ENCODE results near the gene TSEN34.
"Not testable (repeated sequence)": the region's sequence is repeated elsewhere in the genome, so short reads cannot be mapped to it uniquely, and the experiment has no call there.

GRCh38 chr19:54239491-54240371 lies 48.6 kb downstream of the TSEN34 start:
- not testable (repeated sequence) for TF ChIP-seq CTCF (conservative IDR thresholded peaks at IDR 0.05; ENCODE audit: low read depth in 2 of 2); POLR2AphosphoS5 (IDR thresholded peaks at IDR 0.05; ENCODE audit: low read depth); JUNB (IDR thresholded peaks at IDR 0.05; ENCODE audit: unreplicated experiment); CREB1 (CRISPR knock-in tag; IDR thresholded peaks at IDR 0.05; ENCODE audit: low read depth); EZH2 (IDR thresholded peaks at IDR 0.05; ENCODE audit: low read depth, unreplicated experiment); EZH2phosphoT487 (IDR thresholded peaks at IDR 0.05; ENCODE audit: unreplicated experiment); STAT1 (IDR thresholded peaks at IDR 0.05; ENCODE audit: unreplicated experiment); NANOG (IDR thresholded peaks at IDR 0.05; ENCODE audit: borderline replicate concordance); ZNF114 (CRISPR knock-in tag; IDR thresholded peaks at IDR 0.05); ETS1 (IDR thresholded peaks at IDR 0.05)
- TF ChIP-seq, protein P1, sequence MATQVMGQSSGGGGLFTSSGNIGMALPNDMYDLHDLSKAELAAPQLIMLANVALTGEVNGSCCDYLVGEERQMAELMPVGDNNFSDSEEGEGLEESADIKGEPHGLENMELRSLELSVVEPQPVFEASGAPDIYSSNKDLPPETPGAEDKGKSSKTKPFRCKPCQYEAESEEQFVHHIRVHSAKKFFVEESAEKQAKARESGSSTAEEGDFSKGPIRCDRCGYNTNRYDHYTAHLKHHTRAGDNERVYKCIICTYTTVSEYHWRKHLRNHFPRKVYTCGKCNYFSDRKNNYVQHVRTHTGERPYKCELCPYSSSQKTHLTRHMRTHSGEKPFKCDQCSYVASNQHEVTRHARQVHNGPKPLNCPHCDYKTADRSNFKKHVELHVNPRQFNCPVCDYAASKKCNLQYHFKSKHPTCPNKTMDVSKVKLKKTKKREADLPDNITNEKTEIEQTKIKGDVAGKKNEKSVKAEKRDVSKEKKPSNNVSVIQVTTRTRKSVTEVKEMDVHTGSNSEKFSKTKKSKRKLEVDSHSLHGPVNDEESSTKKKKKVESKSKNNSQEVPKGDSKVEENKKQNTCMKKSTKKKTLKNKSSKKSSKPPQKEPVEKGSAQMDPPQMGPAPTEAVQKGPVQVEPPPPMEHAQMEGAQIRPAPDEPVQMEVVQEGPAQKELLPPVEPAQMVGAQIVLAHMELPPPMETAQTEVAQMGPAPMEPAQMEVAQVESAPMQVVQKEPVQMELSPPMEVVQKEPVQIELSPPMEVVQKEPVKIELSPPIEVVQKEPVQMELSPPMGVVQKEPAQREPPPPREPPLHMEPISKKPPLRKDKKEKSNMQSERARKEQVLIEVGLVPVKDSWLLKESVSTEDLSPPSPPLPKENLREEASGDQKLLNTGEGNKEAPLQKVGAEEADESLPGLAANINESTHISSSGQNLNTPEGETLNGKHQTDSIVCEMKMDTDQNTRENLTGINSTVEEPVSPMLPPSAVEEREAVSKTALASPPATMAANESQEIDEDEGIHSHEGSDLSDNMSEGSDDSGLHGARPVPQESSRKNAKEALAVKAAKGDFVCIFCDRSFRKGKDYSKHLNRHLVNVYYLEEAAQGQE (IDR thresholded peaks at IDR 0.05; ENCODE audit: unreplicated experiment), result not testable (repeated sequence)

Measured in GM23338 (cell line).